Endothelial cell of umbilical vein (primary cell): ENCODE measurements around the gene CD84. TPM values are rescaled to one million over a fixed set of nuclear protein-coding genes. Genes with fewer than 3 reads are reported as not detected.

ENCODE experiments used
- BruUV-seq: library from RNA; stranded (reverse); fragments of 400-500 nt; replicated peaks from 2 replicates; lab custom pipeline; 2021; lab: Mats Ljungman, UMichigan
- CTCF ChIA-PET: fragments of 300-600, 350-600 bp; sonication (Branson Sonifier 250); formaldehyde crosslinking; loops from one replicate; lab custom pipeline; 2021; ENCODE audit warnings: antibody characterized with exemption, inconsistent platforms; lab: Charles Lee
- POLR2A ChIA-PET: fragments of 300-600, 350-600 bp; sonication (Branson Sonifier 250); formaldehyde crosslinking; loops from one replicate; lab custom pipeline; 2021; ENCODE audit warnings: antibody characterized with exemption, inconsistent platforms; lab: Charles Lee
- DNase-seq: peaks from one replicate; pipeline ENCODE4 v3.0.0-alpha.2; 2011; ENCODE audit warnings: low read depth, low spot score
- FAIRE-seq: peaks from 2 replicates; lab custom pipeline; 2011; peaks lifted over from hg19 to GRCh38; lab: Jason Lieb, UNC
- H2AFZ ChIP-seq: 2 replicates; pipeline ENCODE4 v1.6.0; 2012; ENCODE audit warnings: low read depth, low read length, control low read depth, inconsistent platforms
- H3K27ac ChIP-seq: 2 replicates; pipeline ENCODE4 v1.5.1; 2011; ENCODE audit warnings: low read depth, mild to moderate bottlenecking, control low read depth, low read length, moderate library complexity; ENCODE audit not compliant: insufficient read depth
- H3K27me3 ChIP-seq, 2 experiments: 2 replicates each; pipeline versions ENCODE4 v1.6.0 to v1.6.1; 2011; ENCODE audit warnings: low read length in 2 of 2, mixed read lengths in 1 of 2; ENCODE audit not compliant: control insufficient read depth in 2 of 2, insufficient read depth in 2 of 2
- H3K36me3 ChIP-seq, 2 experiments: 2 replicates in 1 of 2; 3 replicates in 1 of 2; pipeline ENCODE4 v1.5.1; 2011; ENCODE audit warnings: low read length in 2 of 2, mild to moderate bottlenecking in 1 of 2, moderate library complexity in 1 of 2; ENCODE audit not compliant: control insufficient read depth in 2 of 2, insufficient read depth in 2 of 2; ENCODE audit errors: extremely low read depth in 1 of 2
- H3K4me1 ChIP-seq: 3 replicates; pipeline ENCODE4 v1.5.1; 2011; ENCODE audit warnings: mild to moderate bottlenecking, low read length; ENCODE audit not compliant: control insufficient read depth, insufficient read depth; ENCODE audit errors: extremely low read depth
- H3K4me2 ChIP-seq: 2 replicates; pipeline ENCODE4 v1.6.1; 2011; ENCODE audit warnings: low read length, control low read depth, mixed read lengths; ENCODE audit not compliant: insufficient read depth
- H3K4me3 ChIP-seq, 3 experiments: fragments of 200-600 bp in 1 of 3; sonication (generic), shearing (Covaris generic) in 1 of 3; replicated peaks in 1 of 3; 2 replicates each; pipeline ENCODE4 v1.5.1; 2011 to 2016; ENCODE audit warnings: control low read depth in 3 of 3, low read length in 3 of 3, mild to moderate bottlenecking in 2 of 3, inconsistent platforms in 1 of 3, low read depth in 1 of 3, moderate library complexity in 1 of 3; ENCODE audit not compliant: insufficient read depth in 1 of 3
- H3K79me2 ChIP-seq: 2 replicates; pipeline ENCODE4 v1.6.0; 2012; ENCODE audit warnings: low read length, inconsistent platforms; ENCODE audit not compliant: control insufficient read depth, insufficient read depth
- H3K9ac ChIP-seq: replicated peaks from 2 replicates; pipeline ENCODE3; 2011; ENCODE audit warnings: low read length, control low read depth; ENCODE audit not compliant: insufficient read depth; ENCODE audit errors: extremely low read depth
- H3K9me1 ChIP-seq: replicated peaks from 3 replicates; pipeline ENCODE4 v1.6.0; 2011; ENCODE audit warnings: mild to moderate bottlenecking, low read length; ENCODE audit not compliant: control insufficient read depth, insufficient read depth; ENCODE audit errors: extremely low read depth
- H3K9me3 ChIP-seq: replicated peaks from 2 replicates; pipeline ENCODE4 v1.5.1; 2012; ENCODE audit warnings: low read length, inconsistent platforms; ENCODE audit not compliant: control insufficient read depth, insufficient read depth
- H4K20me1 ChIP-seq: replicated peaks from 2 replicates; pipeline ENCODE3; 2011; ENCODE audit warnings: mild to moderate bottlenecking, low read length; ENCODE audit not compliant: control insufficient read depth, insufficient read depth; ENCODE audit errors: extremely low read depth
- EZH2 ChIP-seq: IDR thresholded peaks from 2 replicates; pipeline ENCODE4 v1.6.1; 2012; ENCODE audit warnings: borderline replicate concordance, low read depth, mild to moderate bottlenecking, moderate library complexity, low read length, inconsistent platforms; ENCODE audit not compliant: severe bottlenecking
- FOS ChIP-seq: IDR thresholded peaks from 2 replicates; pipeline ENCODE4 v1.6.1; 2011; ENCODE audit warnings: mild to moderate bottlenecking, low read length, moderate library complexity, borderline replicate concordance; ENCODE audit not compliant: insufficient read depth
- GATA2 ChIP-seq: IDR thresholded peaks from 2 replicates; pipeline ENCODE4 v1.7.0; 2011; ENCODE audit warnings: low read depth, mild to moderate bottlenecking, moderate library complexity, mixed read lengths, low read length; ENCODE audit not compliant: insufficient read length, insufficient read depth
- JUN ChIP-seq: IDR thresholded peaks from 2 replicates; pipeline ENCODE4 v1.6.1; 2011; ENCODE audit warnings: borderline replicate concordance, low read depth; ENCODE audit not compliant: insufficient read length, insufficient read depth
- MYC ChIP-seq: IDR thresholded peaks from one replicate; pipeline ENCODE4 v1.6.1; 2011; ENCODE audit warnings: mild to moderate bottlenecking, low read depth, low read length
- POLR2A ChIP-seq: IDR thresholded peaks from 2 replicates; pipeline ENCODE4 v1.6.1; 2012; ENCODE audit warnings: low read depth, mild to moderate bottlenecking, control low read depth, low read length
- POLR2AphosphoS5 ChIP-seq: IDR thresholded peaks from 2 replicates; pipeline ENCODE4 v1.6.1; 2012; ENCODE audit warnings: low read depth, mild to moderate bottlenecking, control low read depth, low read length, moderate library complexity; ENCODE audit not compliant: insufficient read depth
- dilution Hi-C: fragments of 300-500 bp; cut with MboI; formaldehyde crosslinking; loops from one replicate; pipeline ENCODE4 v1.15.0; 2019; ENCODE audit warnings: low sequenced_read_pairs; ENCODE audit not compliant: extremely low pct_ligation_motif_present
- intact Hi-C: fragments of 100-400 bp; cut with micrococcal nuclease; formaldehyde crosslinking; loops from one replicate; pipeline ENCODE4 v1.10.0; 2022
- polyA plus RNA-seq, 4 experiments: library from polyadenylated mRNA; depleted of rRNA in 3 of 4; stranded (reverse) in 3 of 4; unstranded in 1 of 4; fragments of >200 nt; gene quantifications; 2 replicates each; pipeline versions ENCODE4 v1.2.1 to v1.2.3, GENCODE V29; 2011 to 2012; ENCODE audit warnings: missing spikeins in 1 of 4
- total RNA-seq: library from RNA; stranded (reverse); gene quantifications from 2 replicates; pipeline ENCODE4 v1.2.3, GENCODE V29; 2021
- TF ChIP-seq, protein P1 (sequence below), 2 donors: IDR thresholded peaks; 1 replicate in 1 of 2; 2 replicates in 1 of 2; pipeline ENCODE4 v1.5.1; 2011; ENCODE audit warnings: low read length in 2 of 2, mild to moderate bottlenecking in 2 of 2, moderate library complexity in 2 of 2, control low read depth in 1 of 2, inconsistent platforms in 1 of 2, low read depth in 1 of 2; ENCODE audit not compliant: insufficient read depth in 1 of 2; ENCODE audit errors: extremely low read depth in 1 of 2
- TF ChIP-seq, protein P2 (sequence below): IDR thresholded peaks from 2 replicates; pipeline ENCODE4 v1.6.1; 2011; ENCODE audit not compliant: insufficient read depth, insufficient read length

The CD84 gene
- total and polyA plus RNA-seq, 2 donors (not counting 3 experiments of a cell fraction or from before 2014, with no cell fraction given) = not detected

DNA sequence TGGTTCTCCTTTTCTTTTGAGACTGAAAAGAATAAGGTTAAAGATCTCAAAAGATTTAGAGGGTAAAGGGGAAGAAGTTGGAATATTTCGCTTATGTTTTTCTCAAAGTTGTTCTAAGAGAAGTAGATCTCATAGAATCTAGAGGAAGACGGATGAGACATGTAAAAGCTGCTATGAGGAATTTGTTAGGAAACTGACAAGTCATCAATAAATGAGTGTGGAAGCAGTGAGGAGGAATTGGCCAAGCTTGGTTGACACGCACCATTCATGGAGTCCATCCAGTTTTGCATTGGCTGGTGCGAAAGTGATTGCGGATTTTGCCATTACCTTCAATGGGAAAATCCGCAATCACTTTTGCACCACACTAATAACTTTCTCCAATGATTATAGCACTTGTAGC is 76.2 kb downstream of the CD84 start:
- Histone ChIP-seq H3K9me1 (no peaks in the 10 kb centered on the region), H3K27ac (no peak overlapping the region), H3K4me3 (no peak overlapping the region), H4K20me1 (no peaks in the 10 kb centered on the region), H3K79me2 (no peaks in the 10 kb centered on the region), H3K9me3 (no peaks in the 10 kb centered on the region), H3K27me3 (no peaks in the 10 kb centered on the region), H3K4me2 (no peak overlapping the region), H3K9ac (no peak overlapping the region), H3K4me1 (no peaks in the 10 kb centered on the region), H3K36me3 (no peaks in the 10 kb centered on the region), H2AFZ (no peak overlapping the region)
- CTCF ChIA-PET = no interaction called here
- DNase-seq (no peak), FAIRE-seq (no peak)
- no TSS peak for BruUV-seq
- TF ChIP-seq MYC (no peak), FOS (no peak), POLR2A (no peak), JUN (no peak), EZH2 (no peak), GATA2 (no peak), POLR2AphosphoS5 (no peak)
- TF ChIP-seq, protein P1, sequence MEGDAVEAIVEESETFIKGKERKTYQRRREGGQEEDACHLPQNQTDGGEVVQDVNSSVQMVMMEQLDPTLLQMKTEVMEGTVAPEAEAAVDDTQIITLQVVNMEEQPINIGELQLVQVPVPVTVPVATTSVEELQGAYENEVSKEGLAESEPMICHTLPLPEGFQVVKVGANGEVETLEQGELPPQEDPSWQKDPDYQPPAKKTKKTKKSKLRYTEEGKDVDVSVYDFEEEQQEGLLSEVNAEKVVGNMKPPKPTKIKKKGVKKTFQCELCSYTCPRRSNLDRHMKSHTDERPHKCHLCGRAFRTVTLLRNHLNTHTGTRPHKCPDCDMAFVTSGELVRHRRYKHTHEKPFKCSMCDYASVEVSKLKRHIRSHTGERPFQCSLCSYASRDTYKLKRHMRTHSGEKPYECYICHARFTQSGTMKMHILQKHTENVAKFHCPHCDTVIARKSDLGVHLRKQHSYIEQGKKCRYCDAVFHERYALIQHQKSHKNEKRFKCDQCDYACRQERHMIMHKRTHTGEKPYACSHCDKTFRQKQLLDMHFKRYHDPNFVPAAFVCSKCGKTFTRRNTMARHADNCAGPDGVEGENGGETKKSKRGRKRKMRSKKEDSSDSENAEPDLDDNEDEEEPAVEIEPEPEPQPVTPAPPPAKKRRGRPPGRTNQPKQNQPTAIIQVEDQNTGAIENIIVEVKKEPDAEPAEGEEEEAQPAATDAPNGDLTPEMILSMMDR (IDR thresholded peaks at IDR 0.05; ENCODE audit: extremely low read depth in 1 of 2, insufficient read depth in 1 of 2, low read depth in 1 of 2, low read length in 2 of 2) = no peak
- TF ChIP-seq, protein P2, sequence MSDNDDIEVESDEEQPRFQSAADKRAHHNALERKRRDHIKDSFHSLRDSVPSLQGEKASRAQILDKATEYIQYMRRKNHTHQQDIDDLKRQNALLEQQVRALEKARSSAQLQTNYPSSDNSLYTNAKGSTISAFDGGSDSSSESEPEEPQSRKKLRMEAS = no peak
- POLR2A ChIA-PET = no interaction called here
- intact Hi-C loops (no loop called here), dilution Hi-C loops (no loop called here)
